Mucosa of gallbladder (tissue), 1 donor: ENCODE results near the gene SCAMP1. TPM values are rescaled to one million over a fixed set of nuclear protein-coding genes. Genes with fewer than 3 reads are reported as not detected.

Experiments
- DNase-seq: peaks from one replicate; pipeline ENCODE4 v3.0.0-alpha.2; 2020; ENCODE audit warnings: low spot score
- total RNA-seq: library from RNA; stranded (reverse); gene quantifications from one replicate; pipeline ENCODE4 v1.2.1, GENCODE V29; 2021
- donor health status: DM: no; HTN: no; CAD: no.

Gene SCAMP1
- total RNA-seq, 1 donor from 2014 or later, result 35.9 TPM

DNA sequence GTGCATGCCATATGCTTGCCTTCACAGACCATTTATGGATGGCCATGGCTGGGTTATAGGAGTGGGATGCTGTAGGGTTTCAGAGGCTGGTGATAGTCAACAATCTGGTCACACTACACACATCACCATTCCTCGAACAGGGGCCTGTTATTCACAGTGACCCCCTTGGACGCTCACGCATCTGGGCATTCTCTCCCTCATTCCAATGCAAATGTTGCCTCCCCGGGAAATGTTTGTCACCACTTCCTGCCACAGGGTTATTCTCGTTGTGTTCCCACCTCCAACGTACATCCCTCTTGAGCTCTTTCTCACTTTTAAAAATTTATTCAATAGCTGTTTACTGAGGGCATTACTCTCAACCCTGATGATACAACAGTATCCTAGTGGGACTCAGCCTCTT, 135.4 kb downstream of the SCAMP1 start:
- DNase-seq, result no peak

DNA sequence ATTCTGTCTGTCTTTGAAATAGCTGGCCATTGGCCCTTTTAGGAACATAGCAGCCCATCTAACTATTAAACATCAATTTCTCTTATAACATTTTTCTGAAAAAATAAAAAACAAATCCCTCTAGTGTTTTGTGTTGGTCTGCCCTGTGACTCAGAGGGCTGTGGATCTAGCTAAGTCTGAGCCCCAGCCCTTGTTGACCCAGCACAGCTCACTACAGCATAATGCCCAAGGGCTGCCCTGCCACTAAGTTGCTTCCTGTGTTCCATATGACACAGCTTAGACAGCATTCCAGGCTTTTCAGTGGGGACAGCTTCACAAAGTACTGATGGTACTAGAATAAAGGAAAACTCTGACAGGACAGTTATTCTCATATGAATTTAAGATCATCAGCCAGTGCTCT, 136.0 kb downstream of the SCAMP1 start:
- DNase-seq, result no peak

DNA sequence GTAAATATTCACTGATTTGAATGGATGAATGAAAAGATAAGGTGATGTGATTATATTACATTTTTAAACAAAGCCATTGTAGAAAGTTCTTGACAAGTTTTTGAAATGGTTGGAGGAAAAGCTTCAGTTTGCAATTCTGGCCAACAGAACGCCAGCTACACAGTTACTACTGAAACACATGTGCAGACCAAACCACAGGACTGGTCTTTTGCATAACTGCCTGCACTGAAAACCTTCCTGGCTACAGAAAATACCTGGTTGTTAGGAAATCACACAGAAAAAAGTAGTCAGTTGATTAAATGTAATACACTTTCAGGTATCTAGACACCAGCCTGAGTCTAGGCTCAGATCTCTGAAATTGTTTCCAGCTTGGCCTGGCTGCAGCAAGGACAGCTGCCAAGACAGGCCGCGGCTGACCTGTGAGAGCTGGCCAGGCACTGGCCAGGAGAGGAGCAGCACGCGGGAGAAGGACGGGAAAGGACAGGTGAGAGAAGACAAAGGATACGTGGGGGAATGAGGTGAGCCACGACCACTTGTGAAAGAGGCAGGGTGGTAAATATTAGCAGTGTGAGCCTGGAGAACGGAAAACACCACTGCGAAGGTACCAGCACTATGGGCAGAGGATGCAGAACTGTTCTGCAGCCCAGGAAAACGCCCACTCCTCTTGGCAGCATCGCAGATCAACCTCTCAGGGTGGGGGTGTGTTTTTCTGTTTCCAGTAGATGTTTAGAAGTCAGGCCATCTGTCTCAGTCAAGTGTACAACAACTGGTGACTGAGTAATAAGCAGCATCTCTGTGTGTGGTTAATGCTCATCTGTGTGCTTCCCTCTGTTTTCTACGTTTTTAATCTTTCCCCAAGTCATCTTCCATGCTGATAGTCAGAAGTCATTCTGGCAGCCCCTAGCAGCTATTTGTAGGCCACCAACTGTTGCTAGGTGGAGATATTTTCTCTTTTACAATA, 137.4 kb downstream of the SCAMP1 start:
- no peak for DNase-seq

DNA sequence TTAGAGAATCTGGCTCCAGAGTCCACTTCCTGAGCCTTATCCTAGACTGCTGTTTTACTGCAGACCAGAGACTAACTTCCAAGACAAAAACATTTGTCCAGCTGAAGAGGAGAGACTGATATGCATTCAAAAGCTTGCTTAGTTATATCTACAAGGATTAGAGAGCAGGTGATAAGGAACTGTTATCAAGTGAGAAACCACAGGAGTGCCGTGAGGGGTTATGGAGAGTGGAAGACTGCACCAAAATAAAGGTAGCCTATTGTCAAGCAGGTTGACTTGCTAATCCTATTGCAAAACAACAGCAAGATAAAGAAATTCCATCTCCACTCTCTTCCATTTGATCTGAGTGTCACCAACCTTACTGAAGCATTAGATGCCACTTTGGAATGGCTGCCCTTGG, 139.1 kb downstream of the SCAMP1 start:
- no peak for DNase-seq

DNA sequence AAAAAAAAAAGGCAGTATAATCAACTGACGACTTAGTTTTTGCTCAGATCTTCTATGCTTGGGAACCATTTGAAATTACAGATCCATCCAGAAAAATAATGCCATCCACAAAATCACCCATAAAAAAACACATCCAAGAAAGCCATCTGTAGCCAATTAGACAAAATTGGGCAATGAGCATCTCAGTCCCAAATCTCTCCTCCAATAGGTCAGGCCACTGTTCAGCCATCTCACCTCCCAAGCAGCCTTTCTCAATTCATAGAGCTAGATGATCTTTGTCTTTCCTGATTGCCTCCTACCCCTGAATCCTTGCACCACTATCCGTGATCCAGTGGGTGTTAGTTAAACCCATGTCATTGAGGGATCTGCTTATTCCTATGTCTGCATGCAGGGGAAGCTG, 139.6 kb downstream of the SCAMP1 start:
- no peak for DNase-seq

DNA sequence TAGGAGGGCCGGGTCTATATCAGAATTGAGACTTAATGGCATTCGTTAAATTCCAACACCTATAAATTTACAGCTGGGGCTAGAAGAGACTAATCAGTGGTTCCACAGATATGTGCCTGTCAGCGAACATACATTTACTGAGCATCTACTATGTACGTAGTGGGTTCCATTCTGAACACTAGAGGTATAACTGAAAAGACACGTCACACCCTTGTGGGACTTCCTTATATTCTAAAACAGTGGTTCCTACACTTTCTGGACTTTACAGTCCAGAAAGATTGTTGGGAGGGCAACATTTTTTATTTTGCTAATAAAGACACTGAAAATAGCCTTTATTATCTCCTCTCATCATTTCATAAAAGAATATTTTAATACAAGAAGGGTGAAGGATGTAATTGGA, 140.5 kb downstream of the SCAMP1 start:
- no peak for DNase-seq

DNA sequence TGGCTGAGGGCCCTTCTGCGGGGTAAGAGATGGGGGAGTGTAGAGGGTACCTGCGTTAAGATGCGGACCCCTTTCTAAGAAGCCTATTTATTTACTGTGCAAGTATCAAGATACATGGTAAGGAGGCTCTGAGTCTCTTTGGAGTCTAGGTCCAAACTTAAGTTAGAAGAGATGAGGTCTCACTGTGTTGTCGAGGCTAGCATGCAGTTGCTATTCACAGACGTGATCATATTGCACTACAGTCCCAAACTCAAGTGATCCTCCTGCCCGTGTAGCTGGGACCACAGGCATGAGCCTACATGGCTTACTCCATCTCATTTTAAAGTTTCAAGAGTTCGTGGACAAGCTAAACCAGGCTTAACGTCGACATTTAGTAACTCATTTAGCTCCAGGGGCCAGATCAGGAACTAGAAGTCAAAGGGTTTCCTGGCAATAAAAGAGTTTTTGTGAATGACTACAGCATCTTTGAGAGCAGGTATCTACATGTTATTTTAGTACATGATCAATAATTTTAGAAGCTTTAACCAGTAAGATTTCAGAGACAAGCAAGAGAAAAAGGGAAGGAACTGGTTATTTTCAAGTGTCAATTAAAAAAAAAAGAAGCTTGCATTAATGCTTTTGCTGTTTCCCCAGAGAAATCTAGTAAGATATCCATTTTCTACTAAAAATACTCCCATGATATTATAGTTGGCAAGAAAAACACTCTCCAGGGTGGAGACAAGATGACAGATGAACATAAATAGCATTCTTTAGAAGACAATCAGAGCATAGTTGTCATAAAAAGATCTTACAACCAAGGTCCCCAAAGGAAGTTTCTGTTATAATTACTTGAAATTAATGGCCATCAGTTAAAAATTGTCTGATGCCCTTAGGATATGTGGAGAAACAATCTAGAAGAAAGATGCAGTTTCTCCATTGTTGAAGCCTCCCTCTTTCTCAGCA, 141.3 kb downstream of the SCAMP1 start:
- DNase-seq, result no peak

DNA sequence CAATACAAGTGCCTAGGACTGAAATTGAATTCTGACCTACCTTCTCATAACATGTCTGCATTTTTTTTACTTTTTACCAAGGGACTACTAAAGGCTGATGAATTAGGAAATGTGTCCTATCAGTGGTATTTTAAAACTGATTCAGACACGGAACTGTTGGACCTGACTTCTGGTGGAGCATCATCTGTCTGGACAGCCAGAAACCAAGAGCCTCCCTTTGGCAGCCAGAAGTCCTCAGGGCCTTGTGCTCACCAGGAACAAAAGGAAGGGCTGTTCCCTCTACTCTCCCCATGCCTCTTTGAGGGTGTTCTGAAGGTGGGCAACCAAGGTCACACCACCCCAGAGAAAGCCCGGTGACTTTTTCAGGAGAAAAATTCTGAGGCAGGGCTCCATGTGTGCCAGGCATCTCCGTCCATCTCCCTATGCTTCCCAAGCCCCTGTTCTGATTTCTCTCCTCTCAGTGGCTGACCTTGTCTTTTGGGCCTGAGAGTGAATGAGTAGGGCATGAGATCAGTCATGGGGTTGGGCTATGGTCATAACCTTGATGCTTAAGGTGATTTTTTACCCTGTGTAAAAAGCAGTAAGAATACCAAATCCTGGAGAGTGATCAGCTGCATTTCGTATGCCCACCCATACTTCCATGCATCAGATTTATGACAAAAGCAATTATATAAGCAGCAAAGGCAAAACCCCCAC, 143.7 kb downstream of the SCAMP1 start:
- no peak for DNase-seq

DNA sequence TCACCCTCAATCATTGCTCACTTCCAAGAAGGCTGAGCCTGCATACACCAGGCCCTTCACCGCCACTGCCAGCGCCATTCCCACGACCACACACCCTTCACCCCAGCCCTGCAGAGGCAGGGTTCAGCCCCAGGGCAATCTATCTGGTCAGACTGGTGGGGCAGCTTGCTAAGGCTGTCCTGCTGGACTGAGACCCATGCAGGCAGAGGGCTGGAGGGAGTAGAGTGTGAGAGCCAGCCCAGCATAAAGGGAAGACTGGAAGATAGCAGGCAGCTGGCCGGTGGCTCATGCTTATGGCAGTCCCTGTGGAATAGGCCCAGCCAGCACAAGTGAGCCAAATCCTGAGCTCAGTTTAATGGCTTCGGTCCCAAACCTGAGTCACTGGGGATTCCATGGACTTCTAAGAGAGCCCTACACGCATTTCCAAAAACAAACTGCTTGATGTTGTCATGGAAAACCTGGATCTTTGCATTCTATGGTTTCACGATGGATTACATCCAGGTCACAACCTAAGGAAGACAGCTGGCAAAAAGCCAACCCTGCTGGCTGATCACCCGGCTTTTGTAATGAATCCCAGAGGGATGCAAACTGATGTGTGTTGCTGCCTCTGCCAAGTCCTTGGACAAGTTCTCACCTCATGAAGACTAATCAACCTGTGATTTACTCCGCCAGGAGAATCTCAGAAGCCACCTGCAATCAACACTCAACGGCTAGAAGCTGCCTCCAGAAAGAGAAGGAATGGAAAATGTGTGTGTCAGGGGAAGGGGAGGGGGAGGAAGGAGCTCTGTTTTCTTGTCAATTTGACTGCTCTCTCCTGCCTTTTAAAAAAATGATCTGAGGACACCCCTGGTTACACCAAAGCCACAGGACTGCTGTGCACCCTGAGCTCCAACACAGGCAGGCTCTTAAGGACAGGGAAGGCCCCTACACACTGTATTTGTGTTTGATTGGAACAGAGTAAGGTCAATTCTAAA, 144.6 kb downstream of the SCAMP1 start:
- peak; percentile 79 for DNase-seq

DNA sequence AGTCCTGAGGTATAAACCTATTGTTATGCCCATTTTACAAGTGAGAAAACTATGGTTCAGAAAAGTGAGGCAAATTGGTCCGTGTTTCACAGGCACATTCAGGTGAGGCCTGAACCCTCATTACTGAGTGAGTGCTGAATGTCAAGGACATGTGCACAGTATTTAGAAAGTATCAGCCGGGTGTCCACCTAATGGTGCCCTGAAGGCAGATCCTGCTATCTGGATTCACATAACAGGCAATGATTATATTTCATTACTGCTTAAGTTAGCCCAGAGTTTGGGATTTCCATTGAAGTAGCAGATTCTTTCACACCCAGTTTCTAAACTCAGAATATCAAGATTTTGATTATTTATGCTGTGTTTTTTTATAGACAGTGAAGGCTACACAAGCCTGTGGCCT, 145.4 kb downstream of the SCAMP1 start:
- no peak for DNase-seq

DNA sequence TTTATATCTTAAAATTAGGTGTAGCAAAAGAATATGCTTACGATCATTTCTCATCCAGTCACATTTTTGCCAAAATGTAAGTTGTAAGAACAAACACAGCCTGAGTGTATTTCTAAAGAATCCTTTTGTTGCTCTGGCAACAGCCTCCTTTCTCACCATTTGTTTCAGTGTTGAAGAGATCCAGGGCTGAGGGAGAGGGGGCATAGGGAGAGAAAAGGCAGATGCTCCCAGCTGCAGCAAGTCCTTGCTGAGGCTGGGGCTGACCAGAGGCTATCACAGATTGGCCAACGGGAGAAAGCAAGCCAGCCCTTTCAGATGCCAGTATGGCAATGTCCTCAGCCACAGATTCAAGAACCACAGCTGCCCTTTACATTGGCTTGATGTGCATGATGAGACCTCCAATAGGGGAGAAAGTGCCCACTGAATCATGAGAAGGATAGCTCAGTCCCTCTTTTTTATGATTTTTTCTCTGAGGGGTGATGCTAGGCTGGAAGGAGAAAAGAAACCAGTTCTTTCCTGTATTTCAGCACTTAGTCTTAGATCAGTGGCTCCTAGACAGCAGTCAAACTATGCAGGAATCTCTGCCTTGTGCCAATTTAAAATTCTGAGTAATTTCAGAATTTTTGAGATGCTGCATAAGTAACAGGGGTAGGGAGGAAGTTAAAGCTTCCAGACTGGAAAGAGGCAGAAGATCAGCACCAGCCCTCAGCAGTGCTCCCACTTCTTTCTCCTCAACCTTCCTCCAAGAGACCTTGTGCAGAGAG, 146.0 kb downstream of the SCAMP1 start:
- no peak for DNase-seq

DNA sequence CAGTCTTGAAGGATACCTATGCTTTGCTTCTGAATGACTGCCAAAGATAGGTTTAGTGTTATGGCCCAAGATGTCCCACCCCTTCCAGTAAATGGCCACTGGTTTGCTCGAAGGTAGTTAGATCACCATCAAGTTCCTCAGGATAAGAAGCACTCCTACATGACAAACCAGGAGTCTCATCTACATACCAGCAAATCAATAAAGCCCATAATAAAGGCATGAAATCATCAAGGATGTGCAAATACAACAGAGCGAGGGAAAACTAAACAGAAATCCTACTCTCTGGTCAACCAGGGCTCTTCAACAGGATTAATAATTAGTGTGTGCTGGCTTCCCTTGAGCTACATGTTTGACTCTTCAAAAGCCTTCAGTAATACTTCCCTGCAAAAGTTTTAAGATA, 147.1 kb downstream of the SCAMP1 start:
- DNase-seq, result no peak

DNA sequence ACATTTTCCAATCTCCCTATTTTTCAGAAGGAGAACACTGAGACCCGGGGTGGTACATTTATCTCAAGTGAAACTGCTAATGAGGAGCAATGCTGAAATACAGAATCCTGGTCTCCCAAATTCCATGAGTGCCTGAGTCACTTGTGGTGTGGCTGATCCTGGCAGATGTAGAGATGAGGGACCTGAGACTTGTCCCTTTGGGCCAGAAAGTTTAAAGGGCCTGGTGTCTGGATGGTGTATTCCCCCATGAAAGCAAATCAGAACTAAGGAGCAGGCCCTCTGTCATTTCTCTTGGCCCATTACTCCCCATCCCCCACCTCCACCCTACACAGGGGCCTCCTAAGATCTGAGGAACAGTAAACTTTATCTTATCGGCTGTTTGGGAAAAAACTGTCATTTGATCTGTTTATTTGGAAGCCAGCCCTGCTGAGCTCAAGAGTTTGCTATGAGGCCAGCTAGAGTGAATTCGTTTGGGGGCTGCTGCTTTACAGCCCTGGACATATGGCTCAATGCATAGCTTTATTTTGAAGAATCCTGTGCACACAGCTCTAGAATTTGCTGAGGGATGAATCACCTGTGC, 147.9 kb downstream of the SCAMP1 start:
- no peak for DNase-seq

DNA sequence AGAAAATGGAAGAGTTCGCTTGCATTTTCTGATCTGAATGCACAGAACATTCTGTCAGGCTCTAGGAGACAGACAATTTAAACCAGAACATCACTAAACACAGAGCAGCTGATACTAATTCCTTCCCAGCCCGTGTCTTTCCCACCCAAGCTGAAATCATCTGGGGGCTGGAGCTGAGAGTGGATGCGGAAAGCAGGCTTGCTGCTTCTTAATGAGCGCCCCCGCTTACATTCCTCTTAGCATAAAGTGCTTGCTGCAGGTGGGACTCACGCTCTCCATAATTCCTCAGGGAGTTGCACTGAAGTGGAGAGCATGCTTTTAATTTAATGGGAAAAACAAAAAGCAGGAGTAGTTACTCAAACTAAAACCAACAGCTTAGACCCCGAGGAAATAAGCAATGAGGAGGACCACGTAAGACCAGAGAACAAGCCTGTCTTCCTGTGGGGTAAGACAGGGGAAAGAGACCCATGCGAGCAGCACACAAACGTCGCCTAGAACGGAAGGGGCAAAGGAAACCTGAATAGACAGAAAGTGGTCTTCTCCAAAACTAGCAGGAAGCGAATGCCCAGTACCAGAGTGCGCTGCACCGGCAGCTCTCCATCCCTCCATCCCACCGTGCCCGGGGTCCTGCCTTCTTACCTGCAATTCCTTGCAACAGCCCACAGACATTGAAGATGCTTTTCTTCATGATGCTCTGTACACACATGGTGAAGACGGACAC, 148.9 kb downstream of the SCAMP1 start:
- DNase-seq, result no peak

DNA sequence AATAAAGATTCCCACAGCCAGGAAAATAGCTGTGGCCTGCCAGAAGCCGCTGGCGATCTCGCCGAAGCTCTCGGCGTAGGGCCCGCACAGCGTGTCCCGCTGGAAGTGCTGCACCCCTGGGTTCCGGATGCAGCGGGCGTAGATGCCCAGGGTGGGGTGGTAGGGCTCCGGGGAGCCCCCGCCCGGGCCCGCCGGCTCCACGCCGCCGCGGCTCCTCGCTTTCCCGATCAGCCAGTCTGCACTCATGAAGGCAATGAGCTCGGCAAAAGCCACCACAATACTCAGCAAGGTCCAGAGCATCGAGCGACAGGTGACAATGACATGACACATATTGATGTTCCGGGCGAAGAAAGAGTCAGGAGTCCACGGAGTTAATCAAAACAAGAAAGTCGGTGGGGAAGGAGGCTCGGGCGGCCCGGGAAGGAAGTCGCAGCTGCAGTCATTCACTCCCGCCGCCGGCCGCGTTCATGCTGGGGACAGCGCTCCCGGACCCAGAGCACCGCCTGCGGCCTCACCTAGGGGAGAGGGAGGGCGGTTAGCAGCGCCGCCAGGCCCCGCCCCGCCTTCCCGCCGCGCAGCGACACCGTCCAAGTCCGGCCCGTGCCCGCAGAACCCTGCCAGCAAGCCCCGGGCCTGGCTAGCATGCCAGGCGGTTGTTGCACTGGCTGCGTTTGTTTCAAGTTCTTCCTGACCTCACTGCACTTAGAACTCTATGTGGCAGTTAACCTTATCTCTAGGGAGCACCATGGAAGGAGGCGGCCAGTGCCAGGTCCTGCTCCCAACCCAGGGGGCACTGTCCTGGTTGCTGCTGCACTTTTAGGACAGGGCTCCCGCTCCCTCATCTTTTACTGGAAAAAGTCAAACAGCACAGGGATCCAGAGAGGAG, 149.7 kb downstream of the SCAMP1 start:
- DNase-seq, result peak; percentile 64

DNA sequence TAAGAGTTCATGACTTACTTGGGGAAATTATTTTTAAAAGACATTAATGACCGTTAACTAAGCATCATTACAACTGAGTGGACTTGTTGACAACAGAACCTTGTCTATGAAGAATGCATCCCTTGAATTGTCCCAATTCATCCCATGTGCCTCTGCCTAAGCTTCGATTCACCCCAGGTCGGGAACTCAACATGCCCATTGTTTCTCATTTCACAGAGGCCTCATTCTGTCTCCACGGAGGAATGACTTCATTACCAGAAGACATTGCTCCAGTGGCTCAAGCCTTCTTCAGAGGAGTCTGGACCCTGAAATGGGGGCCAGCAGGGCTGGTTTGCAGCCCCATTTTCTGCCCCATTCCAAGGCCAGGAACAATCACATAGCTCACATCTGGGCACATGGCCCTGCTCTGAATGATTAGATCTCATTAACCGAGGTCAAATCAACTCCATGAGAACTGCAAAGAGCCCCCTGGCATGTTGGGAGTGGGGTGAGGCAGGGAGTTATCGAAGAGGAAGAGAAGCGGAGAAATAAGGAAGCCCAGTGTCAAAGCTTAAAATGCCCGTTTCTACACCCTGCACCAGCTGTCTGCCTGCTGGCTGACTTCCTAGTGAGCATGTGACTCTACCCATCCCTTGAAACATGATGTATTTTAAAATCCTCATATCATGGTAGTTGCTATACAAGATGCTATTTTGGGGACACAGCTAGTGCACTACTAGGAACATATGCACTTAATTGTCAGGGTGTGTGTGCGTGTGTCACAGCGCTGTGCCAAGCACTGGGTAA, 150.9 kb downstream of the SCAMP1 start:
- DNase-seq, result peak; percentile 35

DNA sequence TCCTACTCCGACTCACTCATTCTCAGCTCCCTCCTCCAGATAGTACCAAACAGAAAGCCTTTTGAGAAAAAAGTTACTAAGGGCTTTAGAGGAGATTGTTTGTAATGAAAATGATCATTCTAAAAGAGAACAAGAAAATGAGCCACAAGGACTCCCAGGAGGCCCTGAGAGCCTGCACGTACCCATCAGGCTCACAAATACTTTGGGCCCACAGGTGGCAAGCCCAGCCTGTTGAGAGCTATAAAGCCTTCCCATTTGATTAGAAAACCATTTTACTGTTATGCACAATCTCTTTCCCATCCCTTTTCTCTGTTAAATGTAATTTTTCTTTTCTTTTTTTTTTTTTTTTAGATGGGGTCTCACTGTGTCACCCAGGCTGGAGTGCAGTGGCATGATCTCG, 152.0 kb downstream of the SCAMP1 start:
- DNase-seq, result no peak
